ENCODE results near the gene SLC35B2.
A peak's percentile ranks its signal among the peaks of the same experiment; 100 is the strongest.

SLC35B2 gene

GRCh38 chr6:44260451-44261297 lies 3.3 kb upstream of the SLC35B2 start:
- CTCF ChIA-PET, result interaction anchor here (1.7 kb wide), 1 partner anchor 88 kb away, joined by 4 read pairs; no protein-coding TSS in a partner anchor
- H3K4me1 ChIP-seq (ENCODE audit: control insufficient read depth, insufficient read depth, low read length), result peaks cover 4% of the 10 kb centered on the region; the same call in 1 of the 2 replicates
- no peak overlapping the region for H3K27ac ChIP-seq (ENCODE audit: extremely low read depth, low read depth, low read length)
- peaks cover 0 to 33% of the 10 kb centered on the region in 2 experiments; a peak in 1 of 3 replicates for H3K36me3 ChIP-seq (ENCODE audit: control insufficient read depth in 2 of 2, insufficient read depth in 1 of 2, low read length in 2 of 2)
- no peaks in the 10 kb centered on the region for H3K9me3 ChIP-seq (ENCODE audit: control insufficient read depth, insufficient read depth, low read depth, low read length)
- no peak for TF ChIP-seq ZNF404 (tag by site-specific recombination; IDR thresholded peaks at IDR 0.05)
- TF ChIP-seq, protein P1, sequence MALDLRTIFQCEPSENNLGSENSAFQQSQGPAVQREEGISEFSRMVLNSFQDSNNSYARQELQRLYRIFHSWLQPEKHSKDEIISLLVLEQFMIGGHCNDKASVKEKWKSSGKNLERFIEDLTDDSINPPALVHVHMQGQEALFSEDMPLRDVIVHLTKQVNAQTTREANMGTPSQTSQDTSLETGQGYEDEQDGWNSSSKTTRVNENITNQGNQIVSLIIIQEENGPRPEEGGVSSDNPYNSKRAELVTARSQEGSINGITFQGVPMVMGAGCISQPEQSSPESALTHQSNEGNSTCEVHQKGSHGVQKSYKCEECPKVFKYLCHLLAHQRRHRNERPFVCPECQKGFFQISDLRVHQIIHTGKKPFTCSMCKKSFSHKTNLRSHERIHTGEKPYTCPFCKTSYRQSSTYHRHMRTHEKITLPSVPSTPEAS (tag by site-specific recombination; IDR thresholded peaks at IDR 0.05), result peak; percentile 89
- POLR2A ChIA-PET, result interaction anchor here (0.7 kb wide), 1 partner anchor 14 kb away, joined by 3 read pairs; the partner anchor contains the start of gene HSP90AB1
- no peak overlapping the region for H3K4me3 ChIP-seq (ENCODE audit: low read depth, low read length)

DNA sequence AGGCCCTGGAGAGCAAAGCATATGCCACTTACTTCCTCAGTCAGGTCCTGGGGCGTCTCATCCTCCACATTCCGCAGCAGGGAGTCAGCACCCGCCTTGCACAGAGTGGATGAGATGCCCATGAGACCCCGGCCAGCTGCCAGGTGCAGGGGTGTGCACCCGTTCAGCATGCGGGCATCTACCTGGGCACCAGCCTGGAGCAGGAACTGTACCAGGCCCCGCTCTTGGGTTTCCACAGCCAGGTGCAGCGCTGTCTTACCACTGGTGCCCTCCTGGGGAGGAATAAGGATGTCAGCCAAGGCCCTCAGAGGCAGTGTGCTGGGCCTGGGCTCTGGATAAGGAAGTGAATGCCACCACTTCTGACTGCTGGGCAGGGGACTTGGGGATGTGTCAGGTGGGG lies 2.7 kb upstream of the SLC35B2 start:
- ChIA-PET POLR2A (interaction anchor here (0.7 kb wide), 1 partner anchor 13 kb away, joined by 3 read pairs; the partner anchor contains the start of gene HSP90AB1), CTCF (no interaction called here)
- Histone ChIP-seq H3K27ac (ENCODE audit: extremely low read depth, low read depth, low read length) (no peak overlapping the region), H3K4me1 (ENCODE audit: control insufficient read depth, insufficient read depth, low read length) (peaks cover 4% of the 10 kb centered on the region; the same call in 1 of the 2 replicates), H3K4me3 (ENCODE audit: low read depth, low read length) (no peak overlapping the region), H3K36me3 (ENCODE audit: control insufficient read depth in 2 of 2, insufficient read depth in 1 of 2, low read length in 2 of 2) (peaks cover 0 to 40% of the 10 kb centered on the region in 2 experiments; a peak in 1 of 3 replicates), H3K9me3 (ENCODE audit: control insufficient read depth, insufficient read depth, low read depth, low read length) (no peaks in the 10 kb centered on the region)
- no peak for TF ChIP-seq ZNF76 (tag by site-specific recombination; IDR thresholded peaks at IDR 0.05; ENCODE audit: borderline replicate concordance, low read depth)
- no peak for TF ChIP-seq ZNF121 (tag by site-specific recombination; IDR thresholded peaks at IDR 0.05)
- TF ChIP-seq ZFP41 (tag by site-specific recombination; IDR thresholded peaks at IDR 0.05; ENCODE audit: borderline replicate concordance), result no peak
- no peak for TF ChIP-seq ZNF155 (tag by site-specific recombination; IDR thresholded peaks at IDR 0.05)
- no peak for TF ChIP-seq ZSCAN18 (tag by site-specific recombination; IDR thresholded peaks at IDR 0.05)
- TF ChIP-seq SALL2 (tag by site-specific recombination; IDR thresholded peaks at IDR 0.05; ENCODE audit: borderline replicate concordance), result no peak
- TF ChIP-seq ZNF146 (tag by site-specific recombination; IDR thresholded peaks at IDR 0.05), result no peak
- TF ChIP-seq ZNF416 (tag by site-specific recombination; IDR thresholded peaks at IDR 0.05), result no peak
- no peak for TF ChIP-seq ZFP3 (tag by site-specific recombination; IDR thresholded peaks at IDR 0.05; ENCODE audit: low read depth)
- no peak for TF ChIP-seq GLI2 (tag by site-specific recombination; IDR thresholded peaks at IDR 0.05; ENCODE audit: borderline replicate concordance, low read depth)
- TF ChIP-seq, protein P2, sequence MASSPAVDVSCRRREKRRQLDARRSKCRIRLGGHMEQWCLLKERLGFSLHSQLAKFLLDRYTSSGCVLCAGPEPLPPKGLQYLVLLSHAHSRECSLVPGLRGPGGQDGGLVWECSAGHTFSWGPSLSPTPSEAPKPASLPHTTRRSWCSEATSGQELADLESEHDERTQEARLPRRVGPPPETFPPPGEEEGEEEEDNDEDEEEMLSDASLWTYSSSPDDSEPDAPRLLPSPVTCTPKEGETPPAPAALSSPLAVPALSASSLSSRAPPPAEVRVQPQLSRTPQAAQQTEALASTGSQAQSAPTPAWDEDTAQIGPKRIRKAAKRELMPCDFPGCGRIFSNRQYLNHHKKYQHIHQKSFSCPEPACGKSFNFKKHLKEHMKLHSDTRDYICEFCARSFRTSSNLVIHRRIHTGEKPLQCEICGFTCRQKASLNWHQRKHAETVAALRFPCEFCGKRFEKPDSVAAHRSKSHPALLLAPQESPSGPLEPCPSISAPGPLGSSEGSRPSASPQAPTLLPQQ (tag by site-specific recombination; IDR thresholded peaks at IDR 0.05), result no peak
- no peak for TF ChIP-seq SCRT2 (tag by site-specific recombination; IDR thresholded peaks at IDR 0.05)
- no peak for TF ChIP-seq OVOL3 (tag by site-specific recombination; IDR thresholded peaks at IDR 0.05)
- TF ChIP-seq ZNF16 (tag by site-specific recombination; IDR thresholded peaks at IDR 0.05; ENCODE audit: low read depth), result no peak
- no peak for TF ChIP-seq ZNF184 (tag by site-specific recombination; IDR thresholded peaks at IDR 0.05)
- TF ChIP-seq ZNF658 (tag by site-specific recombination; IDR thresholded peaks at IDR 0.05), result no peak
- TF ChIP-seq ZNF561 (tag by site-specific recombination; IDR thresholded peaks at IDR 0.05; ENCODE audit: borderline replicate concordance), result no peak
- TF ChIP-seq ZNF670 (tag by site-specific recombination; IDR thresholded peaks at IDR 0.05; ENCODE audit: low read depth), result no peak

Measured in HEK293 (cell line).